Adipocyte (in vitro differentiated cells): Measurements from ENCODE around the gene CPA2.

ENCODE experiments used
- DNase-seq: peaks from one replicate; pipeline ENCODE4 v3.0.0-alpha.2; 2015; ENCODE audit warnings: low read depth
- H3K27me3 ChIP-seq: replicated peaks from 2 replicates; pipeline ENCODE4 v1.7.0; 2013; ENCODE audit warnings: mild to moderate bottlenecking, low read length, moderate library complexity; ENCODE audit not compliant: control insufficient read depth, insufficient read depth
- H3K36me3 ChIP-seq: 2 replicates; pipeline ENCODE4 v1.7.0; 2013; ENCODE audit warnings: low read length, mild to moderate bottlenecking, moderate library complexity; ENCODE audit not compliant: control insufficient read depth, insufficient read depth, severe bottlenecking
- H3K4me1 ChIP-seq: 2 replicates; pipeline ENCODE4 v1.7.0; 2013; ENCODE audit warnings: mild to moderate bottlenecking, low read length, moderate library complexity; ENCODE audit not compliant: control insufficient read depth, insufficient read depth
- H3K4me3 ChIP-seq: 2 replicates; pipeline ENCODE4 v1.7.0; 2013; ENCODE audit warnings: mild to moderate bottlenecking, low read length, moderate library complexity
- H3K9ac ChIP-seq: 2 replicates; pipeline ENCODE4 v1.7.0; 2013; ENCODE audit warnings: mild to moderate bottlenecking, low read length, moderate library complexity
- H3K9me3 ChIP-seq: 2 replicates; pipeline ENCODE4 v1.7.0; 2013; ENCODE audit warnings: mild to moderate bottlenecking, low read length, moderate library complexity; ENCODE audit not compliant: control insufficient read depth

CPA2 gene

GRCh38 chr7:130258494-130259078, 8.1 kb upstream of the CPA2 start:
- Histone ChIP-seq H3K4me1 (no peaks in the 10 kb centered on the region), H3K36me3 (no peaks in the 10 kb centered on the region), H3K9ac (no peak overlapping the region), H3K27me3 (peaks cover 5% of the 10 kb centered on the region), H3K9me3 (peaks cover 50% of the 10 kb centered on the region), H3K4me3 (no peak overlapping the region)
- DNase-seq: no peak

- Histone ChIP-seq H3K36me3 (no peaks in the 10 kb centered on the region), H3K9ac (no peak overlapping the region), H3K9me3 (peaks cover 38% of the 10 kb centered on the region), H3K4me1 (no peaks in the 10 kb centered on the region), H3K27me3 (peaks cover 5% of the 10 kb centered on the region), H3K4me3 (no peak overlapping the region)
- DNase-seq: no peak
Measured at GRCh38 chr7:130262448-130262847, 4.2 kb upstream of the CPA2 start.

- Histone ChIP-seq H3K9ac (no peak overlapping the region), H3K36me3 (no peaks in the 10 kb centered on the region), H3K4me3 (no peak overlapping the region), H3K9me3 (peaks cover 32% of the 10 kb centered on the region), H3K4me1 (no peaks in the 10 kb centered on the region), H3K27me3 (peaks cover 5% of the 10 kb centered on the region)
- no peak for DNase-seq
Measured at GRCh38 chr7:130263130-130263529, 3.5 kb upstream of the CPA2 start.

- Histone ChIP-seq H3K36me3 (no peaks in the 10 kb centered on the region), H3K9me3 (no peaks in the 10 kb centered on the region), H3K4me3 (no peak overlapping the region), H3K9ac (no peak overlapping the region), H3K27me3 (peaks cover 16% of the 10 kb centered on the region), H3K4me1 (peaks cover 3% of the 10 kb centered on the region)
- no peak for DNase-seq
Measured at GRCh38 chr7:130266961-130267321, 278 bp downstream of the CPA2 start.

GRCh38 chr7:130268463-130269317, 2.0 kb downstream of the CPA2 start:
- Histone ChIP-seq H3K36me3 (no peaks in the 10 kb centered on the region), H3K4me3 (no peak overlapping the region), H3K4me1 (peaks cover 16% of the 10 kb centered on the region), H3K9me3 (no peaks in the 10 kb centered on the region), H3K27me3 (peaks cover 11% of the 10 kb centered on the region), H3K9ac (no peak overlapping the region)
- no peak for DNase-seq

GRCh38 chr7:130269318-130269694, 2.6 kb downstream of the CPA2 start:
- Histone ChIP-seq H3K9ac (no peak overlapping the region), H3K27me3 (peaks cover 11% of the 10 kb centered on the region), H3K4me1 (peaks cover 20% of the 10 kb centered on the region), H3K36me3 (no peaks in the 10 kb centered on the region), H3K9me3 (no peaks in the 10 kb centered on the region), H3K4me3 (no peak overlapping the region)
- DNase-seq: no peak

- Histone ChIP-seq H3K4me1 (peaks cover 37% of the 10 kb centered on the region), H3K36me3 (no peaks in the 10 kb centered on the region), H3K9ac (no peak overlapping the region), H3K4me3 (no peak overlapping the region), H3K27me3 (peaks cover 11% of the 10 kb centered on the region), H3K9me3 (no peaks in the 10 kb centered on the region)
- no peak for DNase-seq
Measured at GRCh38 chr7:130270947-130271800, 4.5 kb downstream of the CPA2 start.

GRCh38 chr7:130272381-130273080, 5.9 kb downstream of the CPA2 start:
- H3K4me3 ChIP-seq: no peak overlapping the region

GRCh38 chr7:130273081-130273932, 6.6 kb downstream of the CPA2 start:
- Histone ChIP-seq H3K9me3 (no peaks in the 10 kb centered on the region), H3K4me1 (peaks cover 58% of the 10 kb centered on the region), H3K36me3 (no peaks in the 10 kb centered on the region), H3K27me3 (peaks cover 9% of the 10 kb centered on the region), H3K4me3 (no peak overlapping the region), H3K9ac (peak overlapping the region; percentile 52)
- DNase-seq: no peak

More at GRCh38 chr7:130272381-130273080, 5.9 kb downstream of the CPA2 start:
- Histone ChIP-seq H3K9me3 (no peaks in the 10 kb centered on the region), H3K27me3 (peaks cover 11% of the 10 kb centered on the region), H3K4me1 (peaks cover 51% of the 10 kb centered on the region), H3K9ac (peak overlapping the region; percentile 52), H3K36me3 (no peaks in the 10 kb centered on the region)
- no peak for DNase-seq

GRCh38 chr7:130273933-130274255, 7.2 kb downstream of the CPA2 start:
- Histone ChIP-seq H3K36me3 (no peaks in the 10 kb centered on the region), H3K4me1 (peaks cover 61% of the 10 kb centered on the region), H3K9ac (peak overlapping the region; percentile 73), H3K27me3 (peaks cover 7% of the 10 kb centered on the region), H3K9me3 (no peaks in the 10 kb centered on the region), H3K4me3 (no peak overlapping the region)
- no peak for DNase-seq
